ENCODE results near the gene MUC5AC. TPM values are rescaled to one million over a fixed set of nuclear protein-coding genes. Genes with fewer than 3 reads are reported as not detected.

The MUC5AC gene
- total and polyA plus RNA-seq, 2 donors (not counting 1 experiment from before 2014, with no cell fraction given) = not detected

DNA sequence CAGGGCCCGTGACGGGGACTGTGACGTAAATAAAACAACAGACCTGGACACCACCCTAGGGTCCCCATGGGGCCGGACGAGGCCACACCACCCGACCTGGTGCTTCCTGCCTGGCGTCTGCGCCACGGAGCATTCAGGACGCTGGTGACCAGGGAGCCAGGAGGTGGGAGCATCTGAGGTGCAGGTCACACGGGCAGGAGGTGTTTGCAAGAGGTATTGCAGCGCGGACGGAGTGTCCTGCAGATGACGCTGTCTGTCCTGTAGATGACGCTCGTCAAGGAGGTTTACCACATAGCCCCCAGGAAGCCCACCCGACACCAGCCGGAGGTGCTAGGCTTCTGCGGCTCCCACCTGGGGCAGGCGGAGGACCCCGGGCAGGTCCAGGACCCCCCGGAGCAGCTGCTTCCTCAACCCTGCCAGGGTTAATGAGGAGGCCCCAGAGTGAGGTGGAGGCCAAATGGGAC lies 64.1 kb downstream of the MUC5AC start:
- H3K27ac ChIP-seq (ENCODE audit: insufficient read depth, low read length) = no peak overlapping the region
- H4K20me1 ChIP-seq (ENCODE audit: control insufficient read depth, extremely low read depth, insufficient read depth, low read length) = no peaks in the 10 kb centered on the region
- no peak overlapping the region for H3K4me3 ChIP-seq (replicated peaks in 1 of 4; ENCODE audit: control extremely low read depth in 1 of 4, insufficient read depth in 1 of 4, low read depth in 3 of 4, low read length in 4 of 4)
- TF ChIP-seq, protein P1, sequence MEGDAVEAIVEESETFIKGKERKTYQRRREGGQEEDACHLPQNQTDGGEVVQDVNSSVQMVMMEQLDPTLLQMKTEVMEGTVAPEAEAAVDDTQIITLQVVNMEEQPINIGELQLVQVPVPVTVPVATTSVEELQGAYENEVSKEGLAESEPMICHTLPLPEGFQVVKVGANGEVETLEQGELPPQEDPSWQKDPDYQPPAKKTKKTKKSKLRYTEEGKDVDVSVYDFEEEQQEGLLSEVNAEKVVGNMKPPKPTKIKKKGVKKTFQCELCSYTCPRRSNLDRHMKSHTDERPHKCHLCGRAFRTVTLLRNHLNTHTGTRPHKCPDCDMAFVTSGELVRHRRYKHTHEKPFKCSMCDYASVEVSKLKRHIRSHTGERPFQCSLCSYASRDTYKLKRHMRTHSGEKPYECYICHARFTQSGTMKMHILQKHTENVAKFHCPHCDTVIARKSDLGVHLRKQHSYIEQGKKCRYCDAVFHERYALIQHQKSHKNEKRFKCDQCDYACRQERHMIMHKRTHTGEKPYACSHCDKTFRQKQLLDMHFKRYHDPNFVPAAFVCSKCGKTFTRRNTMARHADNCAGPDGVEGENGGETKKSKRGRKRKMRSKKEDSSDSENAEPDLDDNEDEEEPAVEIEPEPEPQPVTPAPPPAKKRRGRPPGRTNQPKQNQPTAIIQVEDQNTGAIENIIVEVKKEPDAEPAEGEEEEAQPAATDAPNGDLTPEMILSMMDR (conservative IDR thresholded peaks at IDR 0.05 in 1 of 2, IDR thresholded peaks at IDR 0.05 in 1 of 2; ENCODE audit: low read depth in 1 of 2, low read length in 2 of 2) = no peak
- TF ChIP-seq EZH2 (IDR thresholded peaks at IDR 0.05; ENCODE audit: low read length, missing control alignments) = no peak
- H3K36me3 ChIP-seq (ENCODE audit: control insufficient read depth, insufficient read depth, low read length) = no peaks in the 10 kb centered on the region
- no peaks in the 10 kb centered on the region for H3K27me3 ChIP-seq (ENCODE audit: control insufficient read depth, insufficient read depth, low read length)
- H3K79me2 ChIP-seq (ENCODE audit: control insufficient read depth, insufficient read depth, low read length) = no peaks in the 10 kb centered on the region
- H3K4me2 ChIP-seq (ENCODE audit: extremely low read depth, insufficient read depth, low read length) = no peak overlapping the region
- no peak overlapping the region for H3K9ac ChIP-seq (ENCODE audit: insufficient read depth, low read length)
- no peak for DNase-seq (ENCODE audit: low read depth in 2 of 2)
- H2AFZ ChIP-seq (ENCODE audit: low read length) = no peak overlapping the region
- H3K4me1 ChIP-seq (ENCODE audit: control insufficient read depth, extremely low read depth, insufficient read depth, low read length) = no peaks in the 10 kb centered on the region
- H3K9me3 ChIP-seq (ENCODE audit: control insufficient read depth, insufficient read depth, low read depth, low read length) = no peaks in the 10 kb centered on the region

DNA sequence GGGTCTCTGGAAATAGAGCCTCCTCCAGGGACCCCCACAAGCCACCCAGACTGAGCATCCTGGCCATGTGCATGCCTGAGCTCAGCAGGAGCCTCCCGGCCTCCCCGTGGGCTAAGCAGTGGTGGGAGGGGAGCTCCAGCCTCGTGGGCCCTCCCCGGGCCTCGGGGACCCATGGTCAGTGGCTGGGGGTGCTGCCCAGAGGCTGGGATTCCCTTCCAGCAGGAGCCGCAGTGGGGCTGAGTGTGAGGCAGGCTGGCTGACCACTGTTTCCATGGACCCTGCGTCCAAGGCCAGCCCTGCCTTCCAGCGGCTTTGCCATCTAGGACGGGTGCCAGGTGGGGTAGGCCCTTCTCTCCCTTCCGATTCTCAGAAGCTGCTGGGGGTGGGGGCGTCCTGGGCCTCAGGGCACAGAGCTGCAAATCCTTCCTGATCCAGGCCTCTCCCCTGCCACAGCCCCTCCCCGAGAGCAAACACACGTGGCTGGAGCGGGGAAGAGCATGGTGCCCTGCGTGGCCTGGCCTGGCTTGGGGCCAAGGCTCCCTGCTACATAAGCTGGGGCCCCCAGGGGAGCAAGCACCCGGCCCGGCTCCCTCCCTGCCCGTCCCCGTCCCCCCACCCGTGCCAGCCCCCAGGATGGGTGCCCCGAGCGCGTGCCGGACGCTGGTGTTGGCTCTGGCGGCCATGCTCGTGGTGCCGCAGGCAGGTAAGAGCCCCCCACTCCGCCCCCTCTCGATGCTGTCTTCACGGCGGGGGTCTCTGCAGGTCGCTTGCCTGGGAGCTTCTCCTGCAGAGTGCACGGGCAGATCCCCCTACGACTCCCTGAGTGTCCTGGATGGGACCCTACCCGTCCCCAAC lies 65.0 kb downstream of the MUC5AC start, which contains the start of gene MUC5B:
Gene MUC5B, plus strand, starts transcription at position 576 of the 855 bp plus-strand sequence. Its CDS starts 58 bp downstream, at position 634.
- no peaks in the 10 kb centered on the region for H3K36me3 ChIP-seq (ENCODE audit: control insufficient read depth, insufficient read depth, low read length)

More for the DNA sequence above, 65.0 kb downstream of the MUC5AC start, which contains the start of gene MUC5B:
- no peak within 1 kb of the TSS for H3K4me2 ChIP-seq (ENCODE audit: extremely low read depth, insufficient read depth, low read length)
- no peaks in the 10 kb centered on the region for H3K9me3 ChIP-seq (ENCODE audit: control insufficient read depth, insufficient read depth, low read depth, low read length)
- no peaks in the 10 kb centered on the region for H3K79me2 ChIP-seq (ENCODE audit: control insufficient read depth, insufficient read depth, low read length)
- no peak within 1 kb of the TSS for H3K27ac ChIP-seq (ENCODE audit: insufficient read depth, low read length)
- no peak within 1 kb of the TSS for H3K4me3 ChIP-seq (replicated peaks in 1 of 4; ENCODE audit: control extremely low read depth in 1 of 4, insufficient read depth in 1 of 4, low read depth in 3 of 4, low read length in 4 of 4)
- H4K20me1 ChIP-seq (ENCODE audit: control insufficient read depth, extremely low read depth, insufficient read depth, low read length) = no peaks in the 10 kb centered on the region
- no peak within 1 kb of the TSS for H2AFZ ChIP-seq (ENCODE audit: low read length)
- TF ChIP-seq, protein P1 (conservative IDR thresholded peaks at IDR 0.05 in 1 of 2, IDR thresholded peaks at IDR 0.05 in 1 of 2; ENCODE audit: low read depth in 1 of 2, low read length in 2 of 2) = no peak
- no peak for TF ChIP-seq EZH2 (IDR thresholded peaks at IDR 0.05; ENCODE audit: low read length, missing control alignments)
- no peaks in the 10 kb centered on the region for H3K27me3 ChIP-seq (ENCODE audit: control insufficient read depth, insufficient read depth, low read length)
- no peak for DNase-seq (ENCODE audit: low read depth in 2 of 2)
- no peak within 1 kb of the TSS for H3K9ac ChIP-seq (ENCODE audit: insufficient read depth, low read length)
- H3K4me1 ChIP-seq (ENCODE audit: control insufficient read depth, extremely low read depth, insufficient read depth, low read length) = no peaks in the 10 kb centered on the region
